ENCODE measurements around the gene SCARB1.

The SCARB1 gene

GRCh38 chr12:124866883-124867400 lies 3.3 kb upstream of the SCARB1 start:
- H3K4me3 ChIP-seq (ENCODE audit: control insufficient read depth, low read depth, low read length): no peak overlapping the region
- DNase-seq (ENCODE audit: low read depth): no peak
- TF ChIP-seq CTCF (conservative IDR thresholded peaks at IDR 0.05; ENCODE audit: control insufficient read depth, insufficient read depth, low read depth, low read length): no peak

- no peak overlapping the region for H3K4me3 ChIP-seq (ENCODE audit: control insufficient read depth, low read depth, low read length)
- no peak for DNase-seq (ENCODE audit: low read depth)
Observed at GRCh38 chr12:124866195-124866882, 2.7 kb upstream of the SCARB1 start.

GRCh38 chr12:124865728-124866127 lies 2.1 kb upstream of the SCARB1 start:
- H3K4me3 ChIP-seq (ENCODE audit: control insufficient read depth, low read depth, low read length): no peak overlapping the region
- no peak for TF ChIP-seq CTCF (conservative IDR thresholded peaks at IDR 0.05; ENCODE audit: control insufficient read depth, insufficient read depth, low read depth, low read length)
- DNase-seq (ENCODE audit: low read depth): no peak

More at GRCh38 chr12:124866195-124866882, 2.7 kb upstream of the SCARB1 start:
- no peak for TF ChIP-seq CTCF (conservative IDR thresholded peaks at IDR 0.05; ENCODE audit: control insufficient read depth, insufficient read depth, low read depth, low read length)

- no peak overlapping the region for H3K4me3 ChIP-seq (ENCODE audit: control insufficient read depth, low read depth, low read length)
- TF ChIP-seq CTCF (conservative IDR thresholded peaks at IDR 0.05; ENCODE audit: control insufficient read depth, insufficient read depth, low read depth, low read length): no peak
- DNase-seq (ENCODE audit: low read depth): no peak
Observed at GRCh38 chr12:124864326-124864752, 675 bp upstream of the SCARB1 start.

- TF ChIP-seq CTCF (conservative IDR thresholded peaks at IDR 0.05; ENCODE audit: control insufficient read depth, insufficient read depth, low read depth, low read length): no peak
- peak overlapping the region; percentile 60 for H3K4me3 ChIP-seq (ENCODE audit: control insufficient read depth, low read depth, low read length)
- DNase-seq (ENCODE audit: low read depth): peak; percentile 27
Observed at GRCh38 chr12:124862768-124863415, 772 bp downstream of the SCARB1 start.

- TF ChIP-seq CTCF (conservative IDR thresholded peaks at IDR 0.05; ENCODE audit: control insufficient read depth, insufficient read depth, low read depth, low read length): no peak
- DNase-seq (ENCODE audit: low read depth): no peak
- H3K4me3 ChIP-seq (ENCODE audit: control insufficient read depth, low read depth, low read length): peak overlapping the region; percentile 60
Observed at GRCh38 chr12:124861898-124862676, 1.6 kb downstream of the SCARB1 start.

All from fibroblast of mammary gland (primary cell).